KMS-11 (cell line): ENCODE data around the gene AKT2.

Experiments used
- H2AFZ ChIP-seq: fragments of 200-600 bp; sonication (generic); 2 replicates; pipeline ENCODE4 v1.6.1; 2016; ENCODE audit warnings: antibody characterized with exemption, mixed run types, low read depth
- H3K27ac ChIP-seq: fragments of 200-600 bp; sonication (generic); 2 replicates; pipeline ENCODE4 v1.6.1; 2016; ENCODE audit warnings: mild to moderate bottlenecking, mixed run types
- H3K27me3 ChIP-seq: fragments of 200-600 bp; sonication (generic); 2 replicates; pipeline ENCODE4 v1.6.1; 2017; ENCODE audit warnings: mild to moderate bottlenecking, low read depth, mixed run types, moderate library complexity; ENCODE audit not compliant: insufficient read depth
- H3K36me3 ChIP-seq: fragments of 200-600 bp; sonication (generic); 2 replicates; pipeline ENCODE4 v1.6.1; 2017; ENCODE audit warnings: mild to moderate bottlenecking, mixed run types; ENCODE audit not compliant: insufficient read depth
- H3K4me1 ChIP-seq: fragments of 200-600 bp; sonication (generic); 2 replicates; pipeline ENCODE4 v1.6.1; 2016; ENCODE audit warnings: mild to moderate bottlenecking, low read depth, mixed run types; ENCODE audit not compliant: poor library complexity, severe bottlenecking
- H3K4me2 ChIP-seq: fragments of 200-600 bp; sonication (generic); 2 replicates; pipeline ENCODE4 v1.7.0; 2016; ENCODE audit warnings: mild to moderate bottlenecking, mixed run types
- H3K4me3 ChIP-seq: fragments of 200-600 bp; sonication (generic); IDR thresholded peaks from 2 replicates; pipeline ENCODE4 v1.6.1; 2017; ENCODE audit warnings: low read depth, low read length, mixed read lengths; ENCODE audit not compliant: insufficient read depth
- H3K79me2 ChIP-seq: fragments of 200-600 bp; sonication (generic); 2 replicates; pipeline ENCODE4 v1.6.1; 2016; ENCODE audit warnings: low read depth, mixed run types; ENCODE audit not compliant: insufficient read depth
- H3K9ac ChIP-seq: fragments of 200-600 bp; sonication (generic); 2 replicates; pipeline ENCODE4 v1.6.1; 2016; ENCODE audit warnings: mild to moderate bottlenecking, mixed run types
- H4K20me1 ChIP-seq: fragments of 200-600 bp; sonication (generic); 2 replicates; pipeline ENCODE4 v1.6.1; 2016; ENCODE audit warnings: mild to moderate bottlenecking, mixed run types; ENCODE audit not compliant: insufficient read depth
- CTCF ChIP-seq: fragments of 200-600 bp; sonication (generic); conservative IDR thresholded peaks from 2 replicates; pipeline ENCODE4 v1.6.1; 2017; ENCODE audit warnings: low read depth, mild to moderate bottlenecking, antibody characterized with exemption, low read length, moderate library complexity, mixed read lengths

Gene AKT2

GRCh38 chr19:40270362-40271089 lies 14.6 kb downstream of the AKT2 start:
- H3K27me3 ChIP-seq = no peaks in the 10 kb centered on the region
- H3K4me3 ChIP-seq = no peak overlapping the region
- H4K20me1 ChIP-seq = no peaks in the 10 kb centered on the region
- no peaks in the 10 kb centered on the region for H3K36me3 ChIP-seq
- H3K79me2 ChIP-seq = peaks cover 61% of the 10 kb centered on the region; the same call in 1 of the 2 replicates
- no peak overlapping the region for H3K9ac ChIP-seq
- no peaks in the 10 kb centered on the region for H3K4me1 ChIP-seq
- H3K27ac ChIP-seq = no peak overlapping the region
- no peak overlapping the region for H2AFZ ChIP-seq
- no peak overlapping the region for H3K4me2 ChIP-seq
- TF ChIP-seq CTCF = no peak

- Histone ChIP-seq H3K27ac (no peak overlapping the region), H2AFZ (no peak overlapping the region), H3K36me3 (no peaks in the 10 kb centered on the region), H3K4me3 (no peak overlapping the region), H3K79me2 (peaks cover 56% of the 10 kb centered on the region; the same call in 1 of the 2 replicates), H3K27me3 (no peaks in the 10 kb centered on the region), H4K20me1 (no peaks in the 10 kb centered on the region), H3K4me2 (no peak overlapping the region), H3K4me1 (no peaks in the 10 kb centered on the region), H3K9ac (no peak overlapping the region)
- TF ChIP-seq CTCF = no peak
Observed at GRCh38 chr19:40269216-40269940, 15.8 kb downstream of the AKT2 start.

GRCh38 chr19:40267601-40267997 lies 17.5 kb downstream of the AKT2 start:
- no peaks in the 10 kb centered on the region for H3K27me3 ChIP-seq
- H3K79me2 ChIP-seq = peaks cover 40% of the 10 kb centered on the region; the same call in 1 of the 2 replicates
- H3K4me3 ChIP-seq = no peak overlapping the region
- no peak for TF ChIP-seq CTCF
- no peak overlapping the region for H2AFZ ChIP-seq
- H3K4me2 ChIP-seq = no peak overlapping the region
- no peak overlapping the region for H3K9ac ChIP-seq
- H4K20me1 ChIP-seq = no peaks in the 10 kb centered on the region
- H3K4me1 ChIP-seq = no peaks in the 10 kb centered on the region
- no peak overlapping the region for H3K27ac ChIP-seq
- no peaks in the 10 kb centered on the region; the same call in 1 of the 2 replicates for H3K36me3 ChIP-seq

GRCh38 chr19:40266912-40267600 lies 18.1 kb downstream of the AKT2 start:
- no peak overlapping the region for H2AFZ ChIP-seq
- peaks cover 35% of the 10 kb centered on the region; the same call in 1 of the 2 replicates for H3K79me2 ChIP-seq
- no peak overlapping the region for H3K9ac ChIP-seq
- H3K4me1 ChIP-seq = no peaks in the 10 kb centered on the region
- H3K4me2 ChIP-seq = no peak overlapping the region
- no peaks in the 10 kb centered on the region; the same call in 1 of the 2 replicates for H3K36me3 ChIP-seq
- H3K27me3 ChIP-seq = no peaks in the 10 kb centered on the region
- H3K4me3 ChIP-seq = no peak overlapping the region
- H4K20me1 ChIP-seq = no peaks in the 10 kb centered on the region
- TF ChIP-seq CTCF = no peak
- H3K27ac ChIP-seq = no peak overlapping the region
